Lower leg skin (tissue), 3 donors: ENCODE measurements around the gene AMOTL1.

Source experiments
- POLR2A ChIP-seq, 2 donors: fragments of 450-650 bp; IDR thresholded peaks; one replicate each; pipeline ENCODE4 v1.6.1; 2016 to 2017; ENCODE audit warnings: antibody characterized with exemption in 2 of 2, mild to moderate bottlenecking in 1 of 2, moderate library complexity in 1 of 2
- TF ChIP-seq, protein P1 (sequence below), 3 donors: fragments of 450-650 bp; IDR thresholded peaks; one replicate each; pipeline ENCODE4 v1.5.1; 2016; ENCODE audit warnings: antibody characterized with exemption in 3 of 3, mild to moderate bottlenecking in 3 of 3, moderate library complexity in 2 of 3

DNA sequence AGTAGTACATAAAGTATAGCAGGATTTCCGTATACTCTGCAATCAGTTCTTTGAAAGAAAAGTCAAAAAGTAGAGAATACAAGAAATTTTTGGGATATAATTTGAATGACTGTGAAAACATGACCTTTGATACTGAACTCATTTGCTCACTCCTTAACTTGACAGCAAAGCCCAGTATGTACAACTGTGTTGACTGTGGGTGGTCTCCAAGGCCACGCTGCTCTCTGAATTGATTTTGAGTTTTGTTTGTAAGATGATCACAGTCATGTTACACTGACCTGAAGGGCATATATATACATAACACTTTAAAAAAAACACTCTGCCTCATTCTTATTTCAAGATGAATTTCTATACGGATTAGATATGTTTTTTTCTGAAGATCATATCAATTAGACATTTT is 9.5 kb upstream of the AMOTL1 start:
- TF ChIP-seq, protein P1, sequence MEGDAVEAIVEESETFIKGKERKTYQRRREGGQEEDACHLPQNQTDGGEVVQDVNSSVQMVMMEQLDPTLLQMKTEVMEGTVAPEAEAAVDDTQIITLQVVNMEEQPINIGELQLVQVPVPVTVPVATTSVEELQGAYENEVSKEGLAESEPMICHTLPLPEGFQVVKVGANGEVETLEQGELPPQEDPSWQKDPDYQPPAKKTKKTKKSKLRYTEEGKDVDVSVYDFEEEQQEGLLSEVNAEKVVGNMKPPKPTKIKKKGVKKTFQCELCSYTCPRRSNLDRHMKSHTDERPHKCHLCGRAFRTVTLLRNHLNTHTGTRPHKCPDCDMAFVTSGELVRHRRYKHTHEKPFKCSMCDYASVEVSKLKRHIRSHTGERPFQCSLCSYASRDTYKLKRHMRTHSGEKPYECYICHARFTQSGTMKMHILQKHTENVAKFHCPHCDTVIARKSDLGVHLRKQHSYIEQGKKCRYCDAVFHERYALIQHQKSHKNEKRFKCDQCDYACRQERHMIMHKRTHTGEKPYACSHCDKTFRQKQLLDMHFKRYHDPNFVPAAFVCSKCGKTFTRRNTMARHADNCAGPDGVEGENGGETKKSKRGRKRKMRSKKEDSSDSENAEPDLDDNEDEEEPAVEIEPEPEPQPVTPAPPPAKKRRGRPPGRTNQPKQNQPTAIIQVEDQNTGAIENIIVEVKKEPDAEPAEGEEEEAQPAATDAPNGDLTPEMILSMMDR (IDR thresholded peaks at IDR 0.05) = no peak
- TF ChIP-seq POLR2A (IDR thresholded peaks at IDR 0.05) = no peak
